HG02571 (cell line): ENCODE data around the gene NHLH2.

ENCODE experiments used
- ATAC-seq: cut with Tn5 transposase; IDR thresholded peaks from one replicate; pipeline ENCODE4 v1.9.1; 2021; ENCODE audit warnings: mild to moderate bottlenecking, moderate library complexity; ENCODE audit not compliant: unreplicated experiment

Gene NHLH2

GRCh38 chr1:115805597-115805996 lies 35.3 kb downstream of the NHLH2 start:
- no peak for ATAC-seq

GRCh38 chr1:115802416-115802815 lies 38.5 kb downstream of the NHLH2 start:
- ATAC-seq: no peak

DNA sequence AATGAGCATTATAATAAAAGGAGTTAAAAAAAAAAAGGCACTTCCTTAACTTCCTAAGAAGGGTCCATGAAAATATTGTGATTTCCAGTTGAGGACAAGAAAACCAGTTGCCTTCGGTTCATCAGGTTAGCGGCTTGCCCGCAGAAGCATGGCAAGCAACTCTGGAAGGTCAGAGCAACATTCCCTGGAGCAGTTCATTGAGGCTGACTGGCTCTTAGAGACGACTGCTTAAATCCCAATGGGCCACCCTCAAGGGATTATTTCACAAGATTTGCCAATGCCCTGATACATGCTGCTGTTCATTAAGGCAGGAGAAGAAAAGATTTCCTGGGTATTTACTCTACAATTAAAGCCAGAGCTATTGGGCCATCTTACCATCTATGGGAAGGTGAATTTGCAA lies 43.4 kb downstream of the NHLH2 start:
- no peak for ATAC-seq

DNA sequence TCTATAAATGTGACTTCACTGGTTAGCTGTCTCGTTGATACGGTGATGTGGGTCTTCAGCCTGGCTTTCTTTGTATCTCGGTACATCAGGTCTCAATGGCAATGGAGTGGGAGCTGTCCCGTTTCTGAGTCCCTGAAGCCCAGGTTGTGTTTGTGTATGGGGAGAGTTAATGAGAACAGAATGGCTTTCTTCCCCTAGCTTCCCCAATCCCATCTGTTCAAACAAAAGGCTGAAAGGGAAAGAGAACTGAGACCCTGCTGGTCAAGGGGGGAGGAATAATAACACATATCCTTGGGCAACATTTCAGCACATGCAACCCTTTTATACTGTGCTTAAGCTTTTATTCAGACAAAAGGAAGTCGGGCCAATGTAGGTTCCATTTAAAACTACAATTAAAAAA lies 44.0 kb downstream of the NHLH2 start:
- no peak for ATAC-seq

- no peak for ATAC-seq
Observed at GRCh38 chr1:115796036-115796435, 44.9 kb downstream of the NHLH2 start.

DNA sequence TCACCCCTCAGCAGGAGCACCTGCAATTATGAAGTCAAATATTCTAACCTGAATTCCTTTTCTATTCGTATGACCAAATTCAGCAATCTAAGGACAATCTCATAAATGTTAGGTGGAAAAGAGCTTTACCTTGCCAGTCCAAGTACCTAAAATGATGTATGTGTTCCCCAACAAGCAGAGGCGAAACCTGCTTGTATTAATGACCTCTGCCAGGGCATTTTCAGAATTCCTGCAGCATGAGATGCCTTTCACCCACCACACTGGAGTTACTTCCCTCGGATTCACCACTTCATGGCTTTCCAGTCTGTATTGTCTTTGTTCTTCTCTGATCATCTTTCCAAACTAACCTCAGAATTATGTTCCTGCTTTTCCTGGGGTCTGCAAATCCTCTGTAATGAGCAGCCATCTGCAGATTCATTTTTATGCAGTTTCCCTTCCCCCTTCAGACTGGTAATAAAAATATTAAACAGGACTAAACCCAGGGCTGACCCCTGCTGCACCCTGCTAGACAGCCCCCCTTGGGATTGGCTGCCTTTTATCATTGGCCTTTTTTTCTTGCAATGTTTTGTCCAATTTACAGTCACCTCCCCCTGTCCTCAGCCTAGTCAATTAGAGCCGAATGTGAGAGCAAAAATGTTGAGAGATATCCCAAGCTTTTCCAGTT lies 45.8 kb downstream of the NHLH2 start:
- no peak for ATAC-seq

GRCh38 chr1:115793162-115793561 lies 47.8 kb downstream of the NHLH2 start:
- no peak for ATAC-seq

DNA sequence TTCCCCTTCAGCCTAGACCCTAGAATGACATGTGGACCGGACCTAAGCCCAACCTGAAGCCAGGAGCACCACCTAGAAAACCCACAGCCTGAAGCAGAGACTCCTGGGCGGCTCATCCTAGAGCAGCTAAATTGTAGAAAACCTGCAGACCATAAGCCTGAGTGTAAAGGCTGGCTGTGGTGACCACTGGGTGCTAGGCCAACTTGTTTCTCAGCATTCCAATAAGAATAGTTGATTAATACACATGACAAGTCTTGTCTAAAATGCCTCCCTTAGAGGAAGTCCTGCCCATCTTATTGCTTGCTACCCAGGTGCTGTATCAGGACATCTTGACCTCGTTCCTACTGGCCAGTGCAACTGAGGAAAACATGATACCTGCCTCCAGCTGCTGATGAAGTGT lies 49.1 kb downstream of the NHLH2 start:
- ATAC-seq: no peak

DNA sequence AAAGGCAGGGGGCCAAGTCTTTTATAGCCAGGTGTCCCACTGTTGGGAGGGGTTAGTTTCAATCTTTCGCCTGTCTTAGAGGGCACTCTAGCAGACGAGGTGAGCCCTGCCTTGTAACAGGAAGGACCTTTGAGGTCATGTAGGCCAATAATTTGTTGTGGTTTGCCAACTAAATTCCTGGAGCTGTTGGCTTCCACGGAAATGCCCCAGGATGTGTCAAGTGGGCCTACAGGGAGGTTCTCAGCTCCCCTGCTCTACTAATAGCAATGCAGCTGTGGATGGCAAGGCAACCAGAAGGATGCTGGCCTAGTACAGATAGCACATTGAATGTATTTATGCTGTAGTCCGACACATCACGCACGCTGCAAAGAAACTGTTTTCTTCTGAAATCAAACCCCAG lies 50.1 kb downstream of the NHLH2 start:
- no peak for ATAC-seq

DNA sequence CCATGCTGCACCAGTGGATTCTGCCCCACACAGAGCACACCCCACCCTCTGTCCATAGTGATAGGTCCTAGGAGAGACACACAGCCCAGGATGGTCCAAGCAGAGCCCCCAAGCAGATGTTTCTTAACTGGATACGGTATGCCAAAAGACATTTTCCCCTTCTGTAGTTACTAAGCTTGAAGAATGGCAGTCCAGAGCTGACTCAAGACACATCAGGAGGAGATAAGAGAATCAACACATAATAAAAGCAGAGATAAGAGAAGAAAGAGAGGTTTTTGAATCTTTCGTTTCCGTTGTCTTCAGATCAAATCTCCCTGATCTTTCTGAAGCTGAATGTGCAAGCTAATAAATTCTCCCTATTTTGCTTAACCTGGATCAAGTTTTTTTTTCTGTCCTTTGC lies 50.6 kb downstream of the NHLH2 start:
- no peak for ATAC-seq
